IPS-11a (cell line): ENCODE data around the gene NANS.
"Not testable (repeated sequence)": the region's sequence is repeated elsewhere in the genome, so short reads cannot be mapped to it uniquely, and the experiment has no call there.

Experiments used
- H3K4me3 ChIP-seq: one replicate; pipeline ENCODE4 v1.5.1; 2013; ENCODE audit warnings: low read depth, low read length, control low read depth

NANS gene

GRCh38 chr9:98056269-98057137, at the start of gene NANS:
Gene NANS, plus strand, starts transcription at chr9:98056732. Its CDS starts 77 bp downstream, at chr9:98056809.
- peak within 1 kb of the TSS; percentile 66 for H3K4me3 ChIP-seq

- H3K4me3 ChIP-seq, result no peak overlapping the region
Measured at GRCh38 chr9:98007251-98007928, 49.1 kb upstream of the NANS start.

- no peak overlapping the region for H3K4me3 ChIP-seq
Measured at GRCh38 chr9:98008764-98009163, 47.8 kb upstream of the NANS start.

GRCh38 chr9:98009437-98009836, 47.1 kb upstream of the NANS start:
- H3K4me3 ChIP-seq, result no peak overlapping the region

- H3K4me3 ChIP-seq, result no peak overlapping the region
Measured at GRCh38 chr9:98009936-98010335, 46.6 kb upstream of the NANS start.

GRCh38 chr9:98010445-98010844, 46.1 kb upstream of the NANS start:
- no peak overlapping the region for H3K4me3 ChIP-seq

GRCh38 chr9:98011122-98011521, 45.4 kb upstream of the NANS start:
- no peak overlapping the region for H3K4me3 ChIP-seq

- H3K4me3 ChIP-seq, result no peak overlapping the region
Measured at GRCh38 chr9:98016137-98016680, 40.3 kb upstream of the NANS start.

GRCh38 chr9:98017306-98017705, 39.2 kb upstream of the NANS start:
- no peak overlapping the region for H3K4me3 ChIP-seq

GRCh38 chr9:98018347-98018746, 38.2 kb upstream of the NANS start:
- no peak overlapping the region for H3K4me3 ChIP-seq

GRCh38 chr9:98019098-98019497, 37.4 kb upstream of the NANS start:
- no peak overlapping the region for H3K4me3 ChIP-seq

- not testable (repeated sequence) for H3K4me3 ChIP-seq
Measured at GRCh38 chr9:98019869-98020268, 36.7 kb upstream of the NANS start.

- no peak overlapping the region for H3K4me3 ChIP-seq
Measured at GRCh38 chr9:98020476-98021145, 35.9 kb upstream of the NANS start.

- no peak overlapping the region for H3K4me3 ChIP-seq
Measured at GRCh38 chr9:98021306-98022040, 35.1 kb upstream of the NANS start.

GRCh38 chr9:98022447-98022846, 34.1 kb upstream of the NANS start:
- no peak overlapping the region for H3K4me3 ChIP-seq

- H3K4me3 ChIP-seq, result no peak overlapping the region
Measured at GRCh38 chr9:98024702-98025101, 31.8 kb upstream of the NANS start.

GRCh38 chr9:98031169-98031568, 25.4 kb upstream of the NANS start:
- no peak overlapping the region for H3K4me3 ChIP-seq

- H3K4me3 ChIP-seq, result no peak overlapping the region
Measured at GRCh38 chr9:98031935-98032334, 24.6 kb upstream of the NANS start.

- H3K4me3 ChIP-seq, result no peak overlapping the region
Measured at GRCh38 chr9:98034593-98035546, 21.7 kb upstream of the NANS start.

- H3K4me3 ChIP-seq, result no peak overlapping the region
Measured at GRCh38 chr9:98037357-98037756, 19.2 kb upstream of the NANS start.
